ENCODE data around the gene MRPS26.
"Not testable (repeated sequence)": the region's sequence is repeated elsewhere in the genome, so short reads cannot be mapped to it uniquely, and the experiment has no call there.

Gene MRPS26

DNA sequence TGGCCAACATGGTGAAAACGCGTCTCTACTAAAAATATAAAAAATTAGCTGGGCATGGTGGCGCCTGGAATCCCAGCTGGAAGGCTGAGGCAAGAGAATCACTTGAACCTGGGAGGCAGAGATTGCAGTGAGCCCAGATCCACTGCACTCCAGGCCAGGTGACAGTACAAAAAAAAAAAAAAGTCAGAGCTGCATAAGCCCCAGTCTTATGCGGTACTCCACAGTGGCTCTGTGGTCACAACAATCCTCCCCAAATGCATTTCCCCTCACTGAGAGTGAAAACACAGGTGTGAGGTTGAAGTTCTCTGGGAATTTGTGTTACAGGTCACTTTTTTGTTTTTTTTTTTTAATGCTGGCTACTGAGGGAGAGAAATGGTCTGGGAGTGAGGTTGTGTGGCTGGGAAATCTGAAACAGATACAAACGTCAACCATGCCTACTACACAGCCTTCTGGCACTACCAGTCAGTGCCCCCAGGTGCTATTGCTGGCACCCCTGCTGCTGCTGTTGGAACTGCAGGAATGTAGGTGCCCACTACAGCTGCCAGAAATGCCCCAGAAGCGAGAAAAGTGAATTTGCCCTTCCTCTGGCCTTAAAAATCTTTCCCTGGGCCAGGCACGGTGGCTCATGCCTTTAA lies 5.7 kb downstream of the MRPS26 start:
- H3K4me3 ChIP-seq (ENCODE audit: low read length) = no peak overlapping the region
- no peak for DNase-seq (ENCODE audit: low read depth)
- TF ChIP-seq, protein P1, sequence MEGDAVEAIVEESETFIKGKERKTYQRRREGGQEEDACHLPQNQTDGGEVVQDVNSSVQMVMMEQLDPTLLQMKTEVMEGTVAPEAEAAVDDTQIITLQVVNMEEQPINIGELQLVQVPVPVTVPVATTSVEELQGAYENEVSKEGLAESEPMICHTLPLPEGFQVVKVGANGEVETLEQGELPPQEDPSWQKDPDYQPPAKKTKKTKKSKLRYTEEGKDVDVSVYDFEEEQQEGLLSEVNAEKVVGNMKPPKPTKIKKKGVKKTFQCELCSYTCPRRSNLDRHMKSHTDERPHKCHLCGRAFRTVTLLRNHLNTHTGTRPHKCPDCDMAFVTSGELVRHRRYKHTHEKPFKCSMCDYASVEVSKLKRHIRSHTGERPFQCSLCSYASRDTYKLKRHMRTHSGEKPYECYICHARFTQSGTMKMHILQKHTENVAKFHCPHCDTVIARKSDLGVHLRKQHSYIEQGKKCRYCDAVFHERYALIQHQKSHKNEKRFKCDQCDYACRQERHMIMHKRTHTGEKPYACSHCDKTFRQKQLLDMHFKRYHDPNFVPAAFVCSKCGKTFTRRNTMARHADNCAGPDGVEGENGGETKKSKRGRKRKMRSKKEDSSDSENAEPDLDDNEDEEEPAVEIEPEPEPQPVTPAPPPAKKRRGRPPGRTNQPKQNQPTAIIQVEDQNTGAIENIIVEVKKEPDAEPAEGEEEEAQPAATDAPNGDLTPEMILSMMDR (conservative IDR thresholded peaks at IDR 0.05; ENCODE audit: low read length) = no peak

GRCh38 chr20:3059489-3059888 lies 13.6 kb downstream of the MRPS26 start:
- no peak overlapping the region for H3K4me3 ChIP-seq (ENCODE audit: low read length)
- DNase-seq (ENCODE audit: low read depth) = no peak
- TF ChIP-seq, protein P1 (conservative IDR thresholded peaks at IDR 0.05; ENCODE audit: low read length) = no peak

DNA sequence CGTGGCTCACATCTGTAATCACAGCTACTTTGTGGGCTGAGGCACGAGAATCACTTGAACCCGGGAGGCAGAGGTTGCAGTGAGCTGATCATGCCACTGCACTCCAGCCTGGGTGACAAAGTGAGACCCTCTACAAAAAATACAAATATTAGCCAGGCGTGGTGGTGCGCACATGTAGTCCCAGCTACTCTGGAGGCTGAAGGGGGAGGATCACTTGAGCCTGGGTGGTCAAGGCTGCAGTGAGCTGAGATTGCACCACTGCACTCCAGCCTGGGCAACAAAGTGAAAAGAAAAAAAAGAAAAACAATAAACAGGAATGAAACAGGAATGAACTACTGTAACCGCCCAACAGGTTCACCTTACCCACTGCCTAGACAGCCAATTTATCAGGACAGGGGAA lies 18.3 kb downstream of the MRPS26 start:
- not testable (repeated sequence) for DNase-seq (ENCODE audit: low read depth); H3K4me3 ChIP-seq (ENCODE audit: low read length)

DNA sequence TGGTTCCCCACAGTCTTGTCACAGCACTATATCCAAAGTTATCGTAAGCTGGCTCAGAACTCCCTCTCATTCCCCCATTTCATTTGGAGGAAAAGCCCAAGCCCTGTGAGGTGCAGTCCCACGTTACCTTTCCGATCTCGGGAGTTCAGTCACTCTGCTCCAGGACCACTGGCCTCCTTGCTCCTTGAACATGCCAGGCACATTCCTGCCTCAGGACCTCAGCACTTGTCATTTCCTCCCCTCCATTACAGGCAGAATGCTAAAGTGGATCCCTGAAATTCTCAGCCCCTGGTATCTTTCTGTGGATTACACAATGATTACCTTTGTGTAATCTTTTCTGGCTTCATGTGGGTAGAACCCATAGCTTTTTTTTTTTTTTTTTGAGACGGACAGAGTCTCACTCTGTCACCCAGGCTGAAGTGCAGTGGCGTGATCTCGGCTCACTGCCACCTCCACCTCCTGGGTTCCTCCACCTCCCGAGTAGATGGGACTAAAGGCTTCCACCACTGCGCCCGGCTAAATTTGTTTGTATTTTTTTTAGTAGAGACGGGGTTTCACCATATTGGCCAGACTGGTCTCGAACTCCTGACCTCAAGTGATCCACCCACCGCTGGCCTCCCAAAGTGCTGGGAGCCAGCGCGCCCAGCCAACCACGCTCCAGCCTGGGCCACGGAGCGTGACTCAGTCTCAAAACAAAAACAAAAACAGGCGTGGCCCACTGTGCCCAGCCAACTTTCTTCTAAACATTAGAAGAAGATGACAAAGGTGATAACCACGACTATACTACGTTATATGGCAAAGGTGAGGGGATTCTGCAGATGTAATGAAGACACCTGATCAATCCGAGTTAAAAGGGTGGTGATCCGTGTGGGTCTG lies 21.5 kb downstream of the MRPS26 start:
- no peak overlapping the region for H3K4me3 ChIP-seq (ENCODE audit: low read length)
- TF ChIP-seq, protein P1 (conservative IDR thresholded peaks at IDR 0.05; ENCODE audit: low read length) = 0 out of 2 replicates have a peak, but pooled peaks have one; percentile 7
- peak; percentile 25 for DNase-seq (ENCODE audit: low read depth)

DNA sequence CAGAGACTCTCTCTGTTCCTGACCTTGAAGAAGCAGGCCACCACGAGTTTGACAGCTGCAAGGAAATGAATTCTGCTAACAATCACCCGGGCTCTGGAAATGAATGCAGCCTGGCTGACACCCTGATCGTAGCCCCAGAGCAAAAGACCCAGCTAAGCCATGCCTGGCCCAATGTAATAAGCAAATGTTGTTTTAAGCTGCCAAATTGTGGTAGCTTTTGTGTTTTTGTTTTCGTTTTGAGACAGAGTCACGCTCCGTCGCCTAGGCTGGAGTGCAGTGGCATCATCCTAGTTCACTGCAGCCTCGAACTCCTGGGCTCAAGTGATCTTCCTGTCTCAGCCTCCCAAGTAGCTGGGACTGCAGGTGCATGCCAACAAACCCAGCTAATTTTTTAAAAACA lies 22.2 kb downstream of the MRPS26 start:
- H3K4me3 ChIP-seq (ENCODE audit: low read length) = no peak overlapping the region
- no peak for DNase-seq (ENCODE audit: low read depth)
- TF ChIP-seq, protein P1 (conservative IDR thresholded peaks at IDR 0.05; ENCODE audit: low read length) = no peak

DNA sequence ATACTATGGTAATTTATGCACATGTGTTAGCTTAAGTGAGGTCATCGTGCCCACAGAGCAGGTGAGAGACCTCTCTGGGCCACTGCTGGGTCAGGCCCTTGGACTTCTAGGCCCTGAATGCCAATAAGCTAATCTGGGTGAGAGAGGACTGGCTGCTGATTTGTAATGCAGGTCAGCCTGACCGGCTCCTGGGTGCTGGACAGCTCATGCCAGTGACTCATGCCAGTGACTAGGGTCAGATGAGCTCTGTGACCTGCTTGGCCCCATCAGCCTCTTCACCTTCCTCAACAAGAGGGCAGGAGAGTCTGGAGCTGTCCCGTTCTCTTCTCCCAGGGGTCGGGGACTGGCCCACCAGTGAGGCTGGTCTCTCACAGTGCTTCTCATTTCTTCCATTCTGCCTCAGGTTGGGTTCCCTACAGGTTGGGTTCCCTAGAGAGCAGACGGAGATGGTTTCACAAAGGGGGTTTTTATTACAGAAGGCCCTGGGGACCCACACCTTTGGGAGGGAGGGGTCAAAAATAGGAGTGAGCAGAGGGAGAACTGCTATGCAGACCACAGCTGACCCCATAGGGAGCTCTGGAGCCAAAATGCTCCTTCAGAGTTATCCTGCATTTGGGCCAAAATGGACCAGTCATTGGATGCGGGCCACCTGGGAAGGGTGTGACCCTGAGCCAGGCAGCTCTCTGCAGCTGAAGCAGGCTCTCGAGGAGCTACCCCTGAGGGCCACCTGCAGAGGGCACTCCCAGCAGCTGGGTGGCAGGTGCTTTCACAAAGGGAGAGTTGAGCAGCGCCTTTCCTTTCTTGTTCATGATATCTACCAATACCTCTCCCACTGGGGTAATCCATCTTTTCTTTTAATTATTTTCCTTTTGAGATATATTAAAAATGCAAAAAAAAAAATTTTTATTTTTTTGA lies 23.4 kb downstream of the MRPS26 start:
- TF ChIP-seq, protein P1 (conservative IDR thresholded peaks at IDR 0.05; ENCODE audit: low read length) = no peak
- no peak overlapping the region for H3K4me3 ChIP-seq (ENCODE audit: low read length)
- DNase-seq (ENCODE audit: low read depth) = peak; percentile 23

DNA sequence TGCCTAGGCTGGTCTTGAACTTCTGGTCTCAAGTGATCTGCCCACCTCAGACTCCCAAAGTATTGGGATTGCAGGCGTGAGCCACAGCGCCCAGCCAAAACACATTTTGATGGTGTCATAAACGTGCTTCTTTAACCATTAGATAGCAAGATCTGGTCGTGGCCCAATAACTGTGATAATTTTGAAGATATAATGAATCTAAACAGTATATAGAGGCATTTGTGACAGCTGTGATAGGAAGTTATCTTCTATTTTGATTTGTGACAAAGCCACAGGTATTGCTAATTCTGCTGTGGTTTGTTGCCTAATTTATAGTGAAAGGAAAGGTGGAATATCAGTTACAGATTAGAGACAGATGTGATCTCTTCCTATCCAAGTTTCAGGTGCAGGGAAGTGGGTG lies 24.9 kb downstream of the MRPS26 start:
- H3K4me3 ChIP-seq (ENCODE audit: low read length) = no peak overlapping the region
- TF ChIP-seq, protein P1 (conservative IDR thresholded peaks at IDR 0.05; ENCODE audit: low read length) = no peak
- DNase-seq (ENCODE audit: low read depth) = no peak

Data from AG10803 (cell line).